HepG2 (cell line): ENCODE measurements around the gene NWD2. TPM values are rescaled to one million over a fixed set of nuclear protein-coding genes. Genes with fewer than 3 reads are reported as not detected.
A peak's percentile ranks its signal among the peaks of the same experiment; 100 is the strongest.

Source experiments
- ATAC-seq: fragments of 200-7000 bp; cut with Tn5 transposase; 3 replicates; pipeline ENCODE4 v1.9.1; 2020; ENCODE audit warnings: mild to moderate bottlenecking, moderate library complexity
- BruUV-seq: library from RNA; stranded (reverse); fragments of 400-500 nt; replicated peaks from 2 replicates; lab custom pipeline; 2021; lab: Mats Ljungman, UMichigan
- CTCF ChIA-PET: fragments of 300-600 bp; formaldehyde crosslinking; extraction: SDS; loops from one replicate; lab custom pipeline; 2021; ENCODE audit warnings: low total read pairs, inconsistent platforms, low intra/inter-chr PET ratio; lab: Yijun Ruan, JAX
- POLR2A ChIA-PET: fragments of 350-600 bp; sonication (Branson Sonifier 250); formaldehyde crosslinking; loops from one replicate; lab custom pipeline; 2020; ENCODE audit warnings: antibody characterized with exemption, inconsistent platforms; lab: Yijun Ruan, JAX
- DNase-seq: peaks from one replicate; pipeline ENCODE4 v3.0.0-alpha.2; 2015; ENCODE audit warnings: low spot score
- FAIRE-seq: peaks from 3 replicates; lab custom pipeline; 2011; peaks lifted over from hg19 to GRCh38; lab: Jason Lieb, UNC
- H2AFZ ChIP-seq: one replicate; pipeline ENCODE4 v1.6.1; 2011; ENCODE audit warnings: low read length, inconsistent platforms
- H3K27ac ChIP-seq: fragments of 300-600 bp; 3 replicates; pipeline ENCODE4 v1.8.0; 2011; ENCODE audit warnings: mixed run types, mild to moderate bottlenecking, mixed read lengths, low read length, inconsistent platforms; ENCODE audit not compliant: insufficient read depth; ENCODE audit errors: extremely low read length
- H3K27me3 ChIP-seq, 2 experiments: fragments of 200-600 bp in 1 of 2; 2 replicates in 1 of 2; 3 replicates in 1 of 2; pipeline versions ENCODE4 v1.6.0 to v1.8.0; 2011; ENCODE audit warnings: low read length in 2 of 2, mild to moderate bottlenecking in 2 of 2, moderate library complexity in 2 of 2, inconsistent platforms in 1 of 2; ENCODE audit not compliant: insufficient read depth in 2 of 2, control insufficient read depth in 1 of 2
- H3K36me3 ChIP-seq, 2 experiments: fragments of 200-600 bp in 1 of 2; replicated peaks in 1 of 2; 2 replicates in 1 of 2; 3 replicates in 1 of 2; pipeline versions ENCODE4 v1.5.1 to v1.8.0; 2011; ENCODE audit warnings: low read length in 2 of 2, inconsistent platforms in 1 of 2; ENCODE audit not compliant: insufficient read depth in 2 of 2, control insufficient read depth in 1 of 2
- H3K4me1 ChIP-seq: 2 replicates; pipeline ENCODE4 v1.5.1; 2012; ENCODE audit warnings: low read length, inconsistent platforms; ENCODE audit not compliant: insufficient read depth
- H3K4me2 ChIP-seq: 2 replicates; pipeline ENCODE4 v1.6.0; 2011; ENCODE audit warnings: low read depth, low read length, inconsistent platforms
- H3K4me3 ChIP-seq, 3 experiments: fragments of 200-600 bp in 1 of 3; sonication (generic), shearing (Covaris generic) in 1 of 3; replicated peaks in 1 of 3; 2 replicates each; pipeline ENCODE4 v1.5.1; 2011 to 2016; ENCODE audit warnings: low read length in 3 of 3, inconsistent platforms in 2 of 3, low read depth in 2 of 3, mild to moderate bottlenecking in 2 of 3, control low read depth in 1 of 3, mixed read lengths in 1 of 3; ENCODE audit not compliant: insufficient read depth in 1 of 3
- H3K79me2 ChIP-seq: one replicate; pipeline ENCODE4 v1.6.1; 2011; ENCODE audit warnings: low read length, inconsistent platforms; ENCODE audit not compliant: insufficient read depth
- H3K9ac ChIP-seq: 2 replicates; pipeline ENCODE4 v1.6.0; 2011; ENCODE audit warnings: mild to moderate bottlenecking, low read depth, low read length, inconsistent platforms; ENCODE audit not compliant: insufficient read depth
- H3K9me3 ChIP-seq: 2 replicates; pipeline ENCODE4 v1.5.1; 2012; ENCODE audit warnings: mild to moderate bottlenecking, low read length
- H4K20me1 ChIP-seq: 2 replicates; pipeline ENCODE4 v1.6.0; 2011; ENCODE audit warnings: inconsistent platforms, mild to moderate bottlenecking, low read length, moderate library complexity; ENCODE audit not compliant: insufficient read depth
- ARHGAP35 ChIP-seq: sonication (generic); formaldehyde crosslinking; IDR thresholded peaks from 2 replicates; pipeline ENCODE4 v1.9.0; 2022; ENCODE audit warnings: mild to moderate bottlenecking, inconsistent platforms, moderate library complexity, missing genetic modification reagents, borderline replicate concordance
- CCDC6 ChIP-seq: sonication (generic); formaldehyde crosslinking; IDR thresholded peaks from 2 replicates; pipeline ENCODE4 v1.8.1; 2022; ENCODE audit warnings: mild to moderate bottlenecking, missing genetic modification reagents, moderate library complexity
- CEBPG ChIP-seq: IDR thresholded peaks from 2 replicates; pipeline ENCODE4 v1.6.1; 2016
- CHCHD3 ChIP-seq: sonication (generic); formaldehyde crosslinking; IDR thresholded peaks from 2 replicates; pipeline ENCODE4 v1.8.0; 2022; ENCODE audit warnings: mild to moderate bottlenecking, missing genetic modification reagents, moderate library complexity
- ESRRA ChIP-seq: sonication (generic); formaldehyde crosslinking; IDR thresholded peaks from 2 replicates; pipeline ENCODE4 v1.5.1; 2020; ENCODE audit warnings: mild to moderate bottlenecking, low read depth, missing genetic modification reagents
- KAT8 ChIP-seq: IDR thresholded peaks from 2 replicates; pipeline ENCODE4 v1.6.1; 2016; ENCODE audit warnings: missing genetic modification reagents, missing compliant biosample characterization
- MEIS2 ChIP-seq: sonication (generic); formaldehyde crosslinking; IDR thresholded peaks from 2 replicates; pipeline ENCODE4 v1.9.0; 2021; ENCODE audit warnings: mild to moderate bottlenecking, missing genetic modification reagents
- PITX1 ChIP-seq: sonication (generic); formaldehyde crosslinking; IDR thresholded peaks from 2 replicates; pipeline ENCODE4 v1.5.1; 2020; ENCODE audit warnings: mild to moderate bottlenecking, missing genetic modification reagents
- SALL1 ChIP-seq: sonication (generic); formaldehyde crosslinking; IDR thresholded peaks from 2 replicates; pipeline ENCODE4 v1.8.0; 2022; ENCODE audit warnings: mild to moderate bottlenecking, missing genetic modification reagents
- SNAI1 ChIP-seq: sonication (generic); formaldehyde crosslinking; IDR thresholded peaks from 2 replicates; pipeline ENCODE4 v1.5.0; 2020; ENCODE audit warnings: mild to moderate bottlenecking, missing genetic modification reagents, borderline replicate concordance
- SOX6 ChIP-seq, 2 experiments: fragments of 450-650 bp in 1 of 2; sonication (generic) in 1 of 2; formaldehyde crosslinking in 1 of 2; IDR thresholded peaks; 2 replicates each; pipeline versions ENCODE4 v1.4.0 to v1.6.1; 2017 to 2020; ENCODE audit warnings: antibody characterized with exemption in 1 of 2, mild to moderate bottlenecking in 1 of 2, missing genetic modification reagents in 1 of 2
- ZBTB38 ChIP-seq: sonication (generic); formaldehyde crosslinking; IDR thresholded peaks from 2 replicates; pipeline ENCODE4 v1.5.1; 2020; ENCODE audit warnings: mild to moderate bottlenecking, missing genetic modification reagents
- ZBTB7A ChIP-seq: sonication (generic); formaldehyde crosslinking; IDR thresholded peaks from 2 replicates; pipeline ENCODE4 v1.8.0; 2022; ENCODE audit warnings: mild to moderate bottlenecking, missing genetic modification reagents
- ZMYM2 ChIP-seq: sonication (generic); formaldehyde crosslinking; IDR thresholded peaks from 2 replicates; pipeline ENCODE4 v1.8.0; 2022; ENCODE audit warnings: mild to moderate bottlenecking, missing genetic modification reagents
- ZNF317 ChIP-seq: sonication (generic); formaldehyde crosslinking; IDR thresholded peaks from 2 replicates; pipeline ENCODE4 v1.5.0; 2020; ENCODE audit warnings: mild to moderate bottlenecking, missing genetic modification reagents
- ZNF557 ChIP-seq: sonication (generic); formaldehyde crosslinking; IDR thresholded peaks from 2 replicates; pipeline ENCODE4 v1.4.0; 2020; ENCODE audit warnings: missing genetic modification reagents
- ZNF562 ChIP-seq: sonication (generic); formaldehyde crosslinking; IDR thresholded peaks from 2 replicates; pipeline ENCODE4 v1.8.0; 2022; ENCODE audit warnings: missing genetic modification reagents, borderline replicate concordance
- ZNF607 ChIP-seq: sonication (generic); formaldehyde crosslinking; IDR thresholded peaks from 2 replicates; pipeline ENCODE4 v1.5.1; 2020; ENCODE audit warnings: missing genetic modification reagents, mild to moderate bottlenecking, borderline replicate concordance
- ZNF670 ChIP-seq: sonication (generic); formaldehyde crosslinking; IDR thresholded peaks from 2 replicates; pipeline ENCODE4 v1.8.0; 2022; ENCODE audit warnings: mild to moderate bottlenecking, missing genetic modification reagents, borderline replicate concordance
- ZNF766 ChIP-seq: sonication (generic); formaldehyde crosslinking; IDR thresholded peaks from 2 replicates; pipeline ENCODE4 v1.5.0; 2020; ENCODE audit warnings: missing genetic modification reagents, borderline replicate concordance
- WGBS: methylation state at CpG from one replicate; pipeline ENCODE4 v1.1.6; 2017; ENCODE audit warnings: low lambda C conversion rate; 5-methylcytosine and 5-hydroxymethylcytosine counted together
- in situ Hi-C: cut with HindIII; loops from 2 replicates; pipeline ENCODE4 v1.10.0; 2017; ENCODE audit warnings: low pct_unique_long_range_greater_than_20kb; ENCODE audit not compliant: extremely low pct_ligation_motif_present
- intact Hi-C: fragments of 100-400 bp; cut with micrococcal nuclease; formaldehyde crosslinking; loops from one replicate; pipeline ENCODE4 v1.10.0; 2022; ENCODE audit not compliant: unreplicated experiment
- polyA plus RNA-seq, 8 experiments: library from polyadenylated mRNA; depleted of rRNA in 3 of 8; stranded (reverse) in 7 of 8; unstranded in 1 of 8; fragments of >200 nt; fragmentation: Illumina TruSeq in 4 of 8; extraction: Trizol in 4 of 8; gene quantifications; 2 replicates each; pipeline versions ENCODE4 v1.2.1 to v1.2.3, GENCODE V29; 2011 to 2016; ENCODE audit warnings: low read depth in 4 of 8, missing spikeins in 1 of 8, mixed read lengths in 1 of 8; ENCODE audit not compliant: insufficient read depth in 1 of 8
- total RNA-seq, 5 experiments: library from RNA; depleted of rRNA; stranded (reverse); fragments of >200 nt; fragmentation: Illumina TruSeq; extraction: Trizol; gene quantifications; 2 replicates each; pipeline ENCODE4 v1.2.3, GENCODE V29; 2016; ENCODE audit warnings: low read depth in 1 of 5
- TF ChIP-seq, protein P1 (sequence below): IDR thresholded peaks from 2 replicates; pipeline ENCODE4 v1.6.1; 2016; ENCODE audit warnings: low read depth, borderline replicate concordance
- TF ChIP-seq, protein P2 (sequence below): sonication (generic); formaldehyde crosslinking; IDR thresholded peaks from 2 replicates; pipeline ENCODE4 v1.4.0; 2020; ENCODE audit warnings: mild to moderate bottlenecking, low read depth, missing genetic modification reagents

The NWD2 gene
- total and polyA plus RNA-seq, 2 of the 13 experiments (the other 11 are each of a cell fraction or from before 2014, with no cell fraction given), result not detected

DNA sequence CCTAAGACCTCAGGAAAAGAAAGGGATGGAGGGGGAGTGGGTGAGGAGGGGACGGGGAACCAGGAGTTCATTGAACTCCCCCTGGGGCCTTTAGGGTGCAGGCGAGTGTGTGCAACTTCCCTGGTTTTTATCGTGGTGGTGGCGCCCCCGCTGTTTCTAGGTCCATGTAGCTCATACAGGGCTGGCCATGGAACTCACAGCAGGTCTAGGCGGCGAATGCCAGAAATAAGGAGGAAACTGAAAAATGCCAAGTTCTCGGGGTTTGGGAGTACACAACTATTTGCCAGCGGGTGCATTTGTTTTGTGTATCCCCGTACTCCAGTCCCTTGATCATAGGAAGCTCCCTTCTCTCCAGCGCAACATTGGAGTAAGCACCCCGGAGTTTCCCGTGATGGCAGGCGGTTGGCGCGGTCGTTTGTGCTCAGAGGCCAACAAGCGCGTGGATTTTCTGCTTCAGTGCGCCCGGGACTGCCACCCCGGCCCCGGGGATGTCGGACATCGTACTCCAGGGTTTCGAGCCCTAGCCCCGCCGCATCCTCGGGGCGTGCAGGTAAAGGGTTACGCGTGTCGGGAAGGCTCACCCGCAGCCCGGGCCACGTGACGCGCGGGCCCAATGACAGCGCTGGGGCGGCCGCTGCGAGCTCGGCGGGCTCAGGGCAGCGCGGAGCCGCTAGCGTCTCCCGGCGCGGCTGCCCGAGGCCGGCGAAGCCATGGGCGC lies 208.9 kb downstream of the NWD2 start:
- intact Hi-C loops, result loop anchor here (1.0 to 5.0 kb wide), 4 partner anchors 113 to 584 kb away; no protein-coding TSS in a partner anchor
- WGBS, result 5% methylated on average over 10 of the region's 56 CpGs
- H3K27me3 ChIP-seq, result peaks cover 0 to 26% of the 10 kb centered on the region in 2 experiments; a peak in 4 of 5 replicates
- H3K9ac ChIP-seq, result 0 out of 2 replicates have a peak overlapping the region, but pooled peaks have one; percentile 10
- H2AFZ ChIP-seq, result peak overlapping the region; percentile 61
- no peak for FAIRE-seq
- no peaks in the 10 kb centered on the region for H3K36me3 ChIP-seq
- H4K20me1 ChIP-seq, result no peaks in the 10 kb centered on the region
- POLR2A ChIA-PET, result interaction anchor here (1.3 to 1.5 kb wide), 4 partner anchors 9 to 26 kb away, joined by 3 to 5 read pairs (median 4); no protein-coding TSS in a partner anchor
- in situ Hi-C loops, result loop anchor here (5.0 to 10.0 kb wide), 2 partner anchors 114 to 341 kb away; no protein-coding TSS in a partner anchor
- H3K27ac ChIP-seq, result no peak overlapping the region
- ATAC-seq, result peak; percentile 97
- peak overlapping the region; percentile 90 for H3K4me2 ChIP-seq
- no TSS peak for BruUV-seq
- H3K9me3 ChIP-seq, result no peaks in the 10 kb centered on the region
- peak overlapping the region in 2 of 3 experiments; percentile 18 to 65; a peak in 3 of 6 replicates for H3K4me3 ChIP-seq
- no peaks in the 10 kb centered on the region for H3K79me2 ChIP-seq
- no peak for DNase-seq
- peaks cover 33% of the 10 kb centered on the region for H3K4me1 ChIP-seq
- CTCF ChIA-PET, result interaction anchor here (0.8 to 2.8 kb wide), 3 partner anchors 113 to 349 kb away, joined by 5 to 10 read pairs (median 7); no protein-coding TSS in a partner anchor
- TF ChIP-seq ZNF670 (CRISPR knock-in tag) (peak; percentile 72; the same call in 1 of the 2 replicates), PITX1 (CRISPR knock-in tag) (peak; percentile 14; the same call in 1 of the 2 replicates), ZBTB7A (CRISPR knock-in tag) (peak; percentile 68; the same call in 1 of the 2 replicates), MEIS2 (CRISPR knock-in tag) (peak; percentile 49; the same call in 1 of the 2 replicates), CEBPG (no peak), ZNF557 (0 out of 2 replicates have a peak, but pooled peaks have one; percentile 66), CCDC6 (CRISPR knock-in tag) (peak; percentile 69; the same call in 1 of the 2 replicates), ZNF317 (0 out of 2 replicates have a peak, but pooled peaks have one; percentile 7), ZNF562 (CRISPR knock-in tag) (peak; percentile 69; the same call in 1 of the 2 replicates), CHCHD3 (peak; percentile 80; the same call in 1 of the 2 replicates), SOX6 (IDR thresholded peaks at IDR 0.05) (no peak), SOX6 (CRISPR knock-in tag; IDR thresholded peaks at IDR 0.05) (peak; percentile 39; the same call in 1 of the 2 replicates), ARHGAP35 (CRISPR knock-in tag) (0 out of 2 replicates have a peak, but pooled peaks have one; percentile 57), ZMYM2 (CRISPR knock-in tag) (no peak), ZBTB38 (CRISPR knock-in tag) (peak; percentile 79; the same call in 1 of the 2 replicates), ZNF607 (peak; percentile 84; the same call in 1 of the 2 replicates), SALL1 (CRISPR knock-in tag) (peak; percentile 71), KAT8 (CRISPR knock-in tag) (no peak), SNAI1 (CRISPR knock-in tag) (0 out of 2 replicates have a peak, but pooled peaks have one; percentile 52), ESRRA (CRISPR knock-in tag) (0 out of 2 replicates have a peak, but pooled peaks have one; percentile 30), ZNF766 (CRISPR knock-in tag) (peak; percentile 91)
- TF ChIP-seq, protein P1, sequence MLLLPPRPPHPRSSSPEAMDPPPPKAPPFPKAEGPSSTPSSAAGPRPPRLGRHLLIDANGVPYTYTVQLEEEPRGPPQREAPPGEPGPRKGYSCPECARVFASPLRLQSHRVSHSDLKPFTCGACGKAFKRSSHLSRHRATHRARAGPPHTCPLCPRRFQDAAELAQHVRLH (CRISPR knock-in tag), result no peak
- TF ChIP-seq, protein P2, sequence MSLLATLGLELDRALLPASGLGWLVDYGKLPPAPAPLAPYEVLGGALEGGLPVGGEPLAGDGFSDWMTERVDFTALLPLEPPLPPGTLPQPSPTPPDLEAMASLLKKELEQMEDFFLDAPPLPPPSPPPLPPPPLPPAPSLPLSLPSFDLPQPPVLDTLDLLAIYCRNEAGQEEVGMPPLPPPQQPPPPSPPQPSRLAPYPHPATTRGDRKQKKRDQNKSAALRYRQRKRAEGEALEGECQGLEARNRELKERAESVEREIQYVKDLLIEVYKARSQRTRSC (CRISPR knock-in tag), result 0 out of 2 replicates have a peak, but pooled peaks have one; percentile 71
